ENCODE measurements around the gene ITGB5.

Gene ITGB5

DNA sequence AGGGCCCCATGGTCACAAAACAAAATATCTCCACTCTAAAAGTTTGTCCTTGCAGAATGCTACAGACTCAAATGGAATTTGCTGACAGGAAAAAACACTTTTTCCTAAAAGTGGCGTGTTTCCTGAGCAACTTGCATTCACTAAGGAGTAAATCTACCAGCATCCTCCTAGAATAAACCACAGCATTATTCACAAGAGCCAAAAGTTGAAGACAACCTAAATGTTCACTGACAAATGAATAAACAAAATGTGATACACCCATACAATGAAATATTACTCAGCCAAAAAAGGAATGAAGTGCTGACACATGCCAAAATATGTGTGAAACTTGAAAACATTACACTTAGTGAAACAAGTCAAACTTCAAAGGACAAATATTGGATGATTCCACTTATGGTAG, 28.9 kb downstream of the ITGB5 start:
- no peak for DNase-seq

DNA sequence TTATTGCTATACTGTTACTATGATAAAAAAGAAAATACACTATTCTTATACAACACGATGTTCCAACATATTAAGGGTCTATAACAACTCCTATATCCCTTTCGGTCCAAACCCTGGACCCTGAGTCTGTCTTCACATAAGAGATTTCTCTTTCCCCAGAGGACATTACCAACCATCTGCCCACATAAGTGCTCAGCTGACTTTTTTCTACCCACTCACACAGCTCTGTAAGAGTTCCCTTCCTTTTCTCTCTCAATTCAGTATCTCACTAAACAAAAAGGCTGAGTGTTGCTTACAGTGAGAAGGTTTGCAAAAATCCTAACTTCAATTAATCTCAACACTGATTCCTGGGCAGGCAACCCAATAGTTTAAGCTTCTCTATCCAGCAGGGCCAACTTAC, 30.5 kb downstream of the ITGB5 start:
- no peak for DNase-seq

DNA sequence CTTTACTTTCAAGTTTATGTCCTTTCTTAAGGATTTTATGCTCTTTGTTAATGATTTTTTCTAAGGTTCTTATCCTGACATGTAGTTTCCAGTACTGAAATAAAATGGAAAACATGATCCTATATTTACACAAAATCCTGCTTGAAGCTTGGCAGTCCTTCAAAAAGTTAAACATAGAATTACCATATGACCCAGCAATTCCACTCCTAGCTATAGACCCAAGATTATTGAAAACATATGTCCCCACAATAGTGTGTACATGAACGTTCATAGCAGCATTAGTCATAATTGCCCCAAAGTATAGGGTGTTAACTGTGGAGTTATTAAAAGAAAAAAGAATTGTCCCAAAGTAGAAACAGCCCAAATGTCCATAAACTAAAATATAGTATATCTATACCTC, 33.2 kb downstream of the ITGB5 start:
- no peak for DNase-seq

DNA sequence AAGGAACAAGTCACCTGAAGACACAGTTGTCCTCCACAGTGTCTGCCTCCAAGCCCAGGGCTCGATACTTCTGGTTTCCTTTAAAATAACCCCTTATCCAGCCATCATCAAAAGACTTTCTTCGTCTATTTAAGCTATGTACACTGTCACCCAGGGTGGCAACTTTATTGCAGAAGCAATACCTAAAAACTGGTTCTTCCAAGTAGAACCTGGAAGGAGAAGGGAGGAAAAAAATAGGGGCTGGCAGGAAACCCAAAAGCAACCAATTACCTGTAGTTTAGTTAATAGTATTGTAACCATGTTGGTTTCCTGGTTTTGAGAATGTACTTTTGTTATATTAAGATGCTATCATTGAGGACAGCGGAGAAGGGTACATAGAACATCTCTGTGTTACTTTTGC, 33.7 kb downstream of the ITGB5 start:
- no peak for DNase-seq

DNA sequence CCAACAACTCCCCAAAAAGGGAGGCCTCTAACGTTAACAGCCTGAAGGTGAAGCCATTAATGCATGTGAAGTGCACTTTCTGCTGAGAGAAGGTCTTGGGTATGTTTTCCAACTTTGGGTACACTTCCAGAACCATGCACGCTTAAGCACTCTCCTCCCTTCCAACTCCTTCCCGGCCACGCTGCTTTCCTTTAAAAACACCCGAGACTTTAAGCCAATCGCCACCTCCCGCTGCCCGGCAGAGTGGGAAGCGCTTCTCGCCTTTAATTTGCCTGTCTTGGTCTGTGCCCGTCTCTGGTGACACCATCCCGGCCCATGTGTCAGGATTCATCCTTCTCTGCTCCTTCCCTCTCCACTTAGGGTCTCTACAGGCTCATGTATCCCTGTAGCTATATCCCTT, 35.3 kb downstream of the ITGB5 start:
- no peak for DNase-seq

DNA sequence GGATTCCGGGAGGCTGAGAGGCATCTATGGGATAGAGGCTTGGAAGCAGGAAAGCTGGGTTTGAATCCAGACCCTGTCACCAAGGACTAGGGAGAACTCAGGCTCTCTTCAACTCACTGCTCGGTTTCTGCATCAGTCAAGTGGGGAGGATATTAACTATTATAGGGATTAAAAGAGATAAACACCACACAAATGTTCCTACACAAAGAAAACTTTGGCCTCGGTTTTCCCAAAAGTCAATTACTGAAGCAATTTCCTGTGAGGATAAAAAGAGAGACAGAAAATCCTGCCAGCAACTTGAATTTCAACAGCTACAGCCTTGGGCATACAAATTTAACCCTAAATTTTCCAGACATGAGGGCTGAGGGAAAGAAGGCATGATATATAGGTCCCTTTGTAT, 36.0 kb downstream of the ITGB5 start:
- DNase-seq = no peak

DNA sequence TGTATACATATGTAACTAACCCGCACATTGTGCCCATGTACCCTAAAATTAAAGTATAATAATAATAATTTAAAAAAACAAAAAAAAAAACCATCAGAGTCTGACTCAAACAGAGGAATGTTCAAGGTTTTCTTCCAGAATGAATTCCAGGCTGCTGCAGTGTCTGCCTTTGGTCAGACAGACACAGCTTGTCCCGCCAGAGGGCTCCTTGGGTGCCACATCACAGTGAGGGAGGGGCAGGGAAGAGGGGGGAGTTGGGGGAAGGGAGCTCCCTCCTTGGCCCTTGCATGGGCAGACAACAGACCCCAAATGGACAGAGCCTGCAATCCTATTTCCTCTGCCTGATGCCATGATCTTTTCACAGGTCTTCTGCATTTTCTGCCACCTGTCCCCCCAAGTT, 36.5 kb downstream of the ITGB5 start:
- DNase-seq = no peak

DNA sequence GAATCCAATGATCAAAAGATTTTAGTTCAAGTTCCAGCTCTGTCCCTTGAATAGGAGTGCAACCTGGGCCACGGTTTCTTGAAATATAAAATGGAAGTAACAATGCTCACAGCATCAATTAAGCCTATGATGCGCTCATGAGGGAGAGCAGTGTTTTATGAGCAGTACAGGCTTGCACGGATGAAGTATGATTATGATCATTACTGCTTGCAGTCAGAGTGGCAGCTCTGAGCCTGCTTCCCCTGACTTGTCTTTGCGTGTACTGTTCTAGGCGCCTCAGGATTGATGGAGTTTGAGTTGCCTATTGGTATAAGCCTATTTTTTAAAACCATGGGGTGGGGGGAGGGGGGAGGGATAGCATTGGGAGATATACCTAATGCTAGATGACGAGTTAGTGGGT, 37.0 kb downstream of the ITGB5 start:
- no peak for DNase-seq

DNA sequence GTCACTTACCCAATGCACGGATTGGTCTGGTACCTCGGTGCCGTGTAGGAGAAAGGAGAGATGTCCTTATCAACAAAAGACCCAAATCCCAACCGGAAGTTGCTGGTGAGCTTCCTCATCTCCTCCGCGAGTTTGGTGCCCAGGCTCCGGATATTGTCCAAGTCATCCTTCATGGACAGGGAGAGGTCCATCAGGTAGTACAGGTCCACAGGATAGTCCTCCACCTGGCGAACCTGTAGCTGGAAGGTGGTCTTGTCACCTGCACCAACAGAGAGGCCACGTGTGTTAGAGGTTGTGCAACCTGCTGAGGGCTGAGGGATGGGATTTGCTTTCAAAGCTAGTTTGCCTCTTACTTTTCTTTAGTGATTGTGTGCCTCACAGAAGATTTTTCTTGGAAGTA, 38.9 kb downstream of the ITGB5 start:
- no peak for DNase-seq

DNA sequence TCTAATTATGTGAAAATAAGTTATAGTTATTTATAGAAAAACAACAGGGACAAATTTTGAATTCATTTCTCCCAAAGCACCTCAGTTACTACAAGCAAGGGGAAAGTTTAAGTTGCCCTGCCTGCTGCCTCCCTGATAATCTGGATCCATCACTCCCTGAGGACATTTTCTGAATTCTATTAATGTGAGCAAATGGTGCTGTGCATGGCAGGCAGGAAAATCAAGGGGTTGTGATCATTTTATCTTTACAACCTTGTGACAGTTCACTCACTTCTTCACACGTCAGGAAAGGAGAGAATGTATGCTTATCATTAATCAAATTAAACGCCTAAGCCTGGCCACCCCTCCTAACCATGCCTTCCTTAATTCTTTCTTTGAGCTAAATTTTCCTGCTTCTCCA, 39.3 kb downstream of the ITGB5 start:
- no peak for DNase-seq

DNA sequence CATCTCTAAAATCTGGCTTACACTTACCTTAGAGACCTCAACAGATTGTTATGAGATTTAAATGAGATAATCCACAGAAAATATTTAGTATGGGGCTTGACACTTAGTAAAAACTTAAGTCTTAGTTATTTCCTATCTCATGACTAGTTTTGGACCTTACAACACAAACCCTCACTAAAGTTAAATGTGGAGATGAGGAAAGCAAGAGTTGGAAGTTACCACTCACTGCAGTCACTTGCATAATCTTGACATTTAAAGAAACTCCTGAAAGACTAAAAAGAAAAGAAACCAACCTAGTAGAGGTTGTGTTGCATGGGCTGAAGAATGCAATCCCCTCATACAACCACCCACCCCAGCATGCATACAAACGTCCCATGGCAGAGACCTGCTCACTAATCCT, 40.1 kb downstream of the ITGB5 start:
- DNase-seq = no peak

DNA sequence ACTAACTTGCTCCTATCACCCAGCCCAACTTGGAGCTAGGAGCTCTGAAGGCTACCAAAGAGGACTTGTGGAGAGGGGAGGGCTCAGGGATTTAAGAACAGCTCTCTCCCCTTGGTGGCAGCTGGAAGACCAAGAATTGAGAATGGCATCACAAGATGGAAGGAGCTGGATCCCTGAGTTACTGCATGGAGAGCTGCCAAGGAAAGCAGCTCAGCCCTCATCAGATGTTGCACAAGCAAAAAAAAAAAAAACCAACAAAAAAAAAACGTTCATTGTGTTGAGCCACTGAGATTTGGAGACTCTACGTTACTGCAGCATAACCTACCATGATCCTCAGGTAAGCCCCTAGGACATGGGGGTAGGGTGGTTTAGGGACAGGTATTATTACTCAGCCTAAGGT, 41.0 kb downstream of the ITGB5 start:
- no peak for DNase-seq

DNA sequence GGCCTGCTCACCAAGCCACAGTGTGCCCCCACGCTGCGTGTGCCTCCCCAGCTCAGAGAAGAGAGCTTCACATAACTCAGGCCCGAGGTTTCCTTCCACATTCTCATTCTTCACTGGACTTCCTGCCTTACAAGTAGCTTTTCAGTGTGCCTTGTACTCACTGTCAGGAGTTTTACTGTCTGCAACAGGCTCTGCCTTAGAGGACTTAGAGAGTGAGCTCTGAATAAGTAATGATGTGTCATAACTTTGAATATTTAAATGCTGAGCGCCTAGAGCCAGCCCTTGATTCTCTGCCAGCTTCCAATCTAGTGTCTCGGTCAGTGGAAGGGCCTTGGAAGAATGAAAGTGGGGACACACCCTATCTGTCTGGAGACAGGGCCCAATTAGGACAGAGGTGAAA, 41.8 kb downstream of the ITGB5 start:
- DNase-seq = no peak

DNA sequence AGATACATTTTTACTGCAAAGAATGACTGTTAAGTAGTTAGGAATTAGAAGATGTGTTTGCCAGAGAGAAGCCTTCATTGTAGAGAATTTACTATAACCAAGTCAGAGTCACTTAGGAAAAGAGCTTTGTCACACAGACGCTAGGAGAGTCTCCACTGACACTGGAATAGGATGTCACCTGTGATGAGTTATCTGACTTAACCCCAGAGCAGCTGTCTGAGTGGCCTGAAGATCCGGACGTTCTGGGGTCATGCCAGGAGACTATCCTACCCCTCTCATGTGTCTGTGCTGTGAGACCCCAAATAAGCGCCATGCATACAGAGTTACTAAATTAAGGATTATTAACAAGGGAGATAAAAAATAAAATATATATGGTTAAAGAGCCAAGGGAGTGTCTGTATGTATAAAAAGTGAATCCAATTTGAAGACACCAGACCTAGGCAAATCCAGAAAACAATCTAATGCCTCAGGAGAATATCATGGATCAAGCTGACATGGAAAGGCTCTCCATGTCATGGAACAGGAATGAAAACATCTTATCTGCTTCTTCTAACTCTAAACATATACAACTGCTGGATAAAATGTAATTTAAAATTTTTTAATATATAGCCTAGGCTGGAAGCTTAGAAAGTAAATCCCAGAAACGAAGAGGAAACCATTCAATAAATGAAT, 43.5 kb downstream of the ITGB5 start:
- no peak for DNase-seq

DNA sequence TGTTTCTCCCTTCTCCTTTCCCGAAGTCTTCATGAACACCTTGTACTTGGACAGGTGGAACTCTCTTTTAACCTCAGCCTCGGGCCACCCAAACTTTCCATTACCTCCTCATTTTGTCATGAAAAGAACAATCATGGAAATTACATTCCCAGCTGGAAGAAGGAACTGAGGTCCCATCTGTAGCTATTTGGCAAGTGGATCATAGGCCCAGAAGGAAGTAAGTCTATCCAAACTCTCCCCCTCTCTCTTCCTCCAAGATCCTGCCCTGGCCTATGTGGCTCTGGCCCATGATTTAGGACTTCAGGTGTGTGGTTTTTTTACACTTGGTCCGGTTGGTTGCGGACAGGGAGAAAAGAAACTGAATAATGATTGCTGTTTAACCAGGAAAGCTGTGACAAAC, 44.1 kb downstream of the ITGB5 start:
- DNase-seq = no peak

DNA sequence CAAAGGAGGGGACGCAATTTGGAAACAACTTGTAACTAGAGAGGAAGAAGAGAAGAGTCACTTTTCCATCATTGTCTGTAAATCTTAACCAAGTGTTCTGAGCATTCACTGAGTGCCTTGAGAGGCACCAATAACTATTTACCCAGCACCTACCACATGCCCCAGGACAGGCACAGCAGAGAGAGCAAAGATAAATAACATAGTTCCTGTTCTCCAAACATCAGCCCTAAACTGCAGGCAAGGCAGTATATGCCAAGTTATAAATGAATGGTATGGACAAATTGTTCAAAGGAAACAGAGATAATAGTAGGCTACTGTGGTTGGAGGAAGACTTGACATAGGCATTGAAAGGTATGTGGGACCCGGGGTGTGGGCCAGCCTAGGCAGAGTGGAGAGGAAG, 45.6 kb downstream of the ITGB5 start:
- no peak for DNase-seq

DNA sequence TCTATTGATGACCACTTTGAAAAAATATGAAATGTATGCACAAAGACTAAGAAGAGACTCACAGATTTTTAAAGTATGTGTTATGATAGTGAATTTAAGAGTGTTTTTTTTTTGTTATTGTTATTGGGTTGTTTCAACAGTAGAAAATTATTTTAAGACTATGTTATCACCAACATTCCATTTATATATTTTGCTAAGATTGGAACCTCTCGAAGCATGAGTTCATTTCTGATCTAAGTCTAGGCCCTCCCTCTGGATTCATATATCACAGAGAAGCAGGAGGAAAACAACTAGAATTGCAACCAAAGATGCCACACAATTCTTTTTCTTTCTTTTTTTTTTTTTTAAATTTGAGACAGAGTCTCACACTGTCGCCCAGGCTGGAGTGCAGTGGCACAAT, 46.8 kb downstream of the ITGB5 start:
- DNase-seq = no peak

DNA sequence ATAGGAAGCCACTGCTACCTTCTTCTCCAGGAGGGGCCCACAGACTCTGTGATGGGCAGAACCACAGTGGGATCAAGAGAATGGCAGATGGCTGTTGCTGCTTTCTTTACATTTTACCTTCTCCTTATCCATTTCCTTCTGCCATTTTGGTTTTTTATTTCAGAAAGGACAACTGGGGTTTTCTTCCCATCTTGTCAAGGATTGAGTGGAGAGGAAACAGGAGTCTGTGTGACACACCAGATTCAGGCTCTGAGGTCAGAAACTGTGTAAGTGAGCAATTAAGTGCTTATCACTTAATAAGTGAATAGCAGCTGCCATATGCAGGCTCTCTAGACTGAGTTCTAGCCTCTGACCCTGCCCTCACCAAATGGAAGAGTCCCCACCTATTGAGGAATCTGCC, 47.3 kb downstream of the ITGB5 start:
- no peak for DNase-seq

DNA sequence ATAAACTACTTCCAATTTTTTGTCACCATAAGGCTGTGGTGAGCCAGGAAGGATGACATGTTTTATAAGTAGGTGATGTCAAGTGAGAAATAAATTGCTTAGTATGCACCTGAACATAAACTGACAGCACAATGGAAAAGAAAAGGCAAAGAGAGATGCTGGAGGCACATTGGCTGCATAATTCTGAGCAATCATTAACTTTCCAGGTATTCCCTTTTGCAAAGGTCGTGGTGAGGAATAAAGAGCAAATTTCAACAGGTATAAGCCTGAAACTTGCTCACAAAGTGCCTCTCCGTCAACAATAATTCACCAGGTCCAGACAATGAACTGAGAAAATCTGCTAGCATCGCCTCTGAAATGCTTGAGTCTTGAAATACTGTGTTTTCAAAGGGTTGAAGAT, 48.2 kb downstream of the ITGB5 start:
- DNase-seq = no peak

DNA sequence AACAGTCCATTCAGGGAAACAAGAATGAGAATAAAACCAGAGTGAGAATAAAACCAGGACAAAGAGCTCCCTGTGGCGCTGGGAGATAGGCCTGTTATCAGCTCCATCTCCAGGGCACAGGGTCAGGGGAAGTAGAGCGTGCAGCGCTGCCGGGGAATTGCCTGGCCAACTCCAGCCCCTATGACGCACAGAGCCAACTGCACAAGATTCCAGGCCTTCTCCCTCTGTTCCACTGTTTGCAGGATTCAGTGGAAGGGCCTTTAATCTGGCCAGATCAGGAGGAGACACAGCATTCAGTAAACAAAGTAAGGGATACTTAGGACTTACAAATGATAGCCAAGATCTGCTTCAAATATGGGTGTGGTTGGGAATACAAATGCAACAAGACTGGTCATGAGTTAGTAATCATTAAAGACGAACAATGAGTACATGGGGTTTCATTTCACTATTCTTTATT, 49.4 kb downstream of the ITGB5 start:
- DNase-seq = no peak

DNA sequence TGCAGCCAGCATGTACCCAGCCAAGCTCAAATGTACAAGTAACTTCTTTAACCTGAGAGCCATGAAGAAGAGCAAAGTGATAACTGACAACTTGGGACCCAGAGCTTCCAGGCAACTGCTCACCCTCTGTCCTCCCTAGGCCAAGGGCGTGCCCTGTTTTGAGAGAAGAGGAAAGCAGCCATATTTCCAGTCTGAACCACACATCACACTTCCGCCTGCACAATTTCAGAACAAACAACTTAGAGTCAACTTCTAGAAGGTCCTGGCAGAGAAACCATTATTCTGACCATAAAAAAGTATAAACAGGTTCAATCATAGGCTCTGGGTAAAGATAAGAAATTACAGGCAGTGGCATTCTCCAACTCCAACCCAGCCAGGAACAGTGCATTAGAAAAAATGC, 50.1 kb downstream of the ITGB5 start:
- no peak for DNase-seq

DNA sequence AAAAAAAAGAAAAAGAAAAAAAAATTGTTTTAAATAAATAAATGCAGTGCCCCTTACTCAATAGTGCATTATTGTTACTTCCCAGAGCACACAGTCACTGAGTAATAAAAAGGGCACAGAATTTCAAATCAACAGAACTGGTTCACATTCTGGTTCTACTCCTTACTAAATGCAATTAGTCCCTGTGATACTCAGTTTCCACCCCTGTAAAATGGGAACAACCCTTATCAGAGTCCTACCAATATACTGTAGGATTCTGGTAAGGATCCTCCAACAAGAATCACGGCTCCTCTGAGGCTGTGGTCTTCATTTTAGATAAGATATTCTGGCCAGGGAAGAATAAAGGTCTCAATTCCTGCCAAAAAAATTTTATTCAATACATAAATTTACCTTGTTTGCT, 50.7 kb downstream of the ITGB5 start:
- no peak for DNase-seq

DNA sequence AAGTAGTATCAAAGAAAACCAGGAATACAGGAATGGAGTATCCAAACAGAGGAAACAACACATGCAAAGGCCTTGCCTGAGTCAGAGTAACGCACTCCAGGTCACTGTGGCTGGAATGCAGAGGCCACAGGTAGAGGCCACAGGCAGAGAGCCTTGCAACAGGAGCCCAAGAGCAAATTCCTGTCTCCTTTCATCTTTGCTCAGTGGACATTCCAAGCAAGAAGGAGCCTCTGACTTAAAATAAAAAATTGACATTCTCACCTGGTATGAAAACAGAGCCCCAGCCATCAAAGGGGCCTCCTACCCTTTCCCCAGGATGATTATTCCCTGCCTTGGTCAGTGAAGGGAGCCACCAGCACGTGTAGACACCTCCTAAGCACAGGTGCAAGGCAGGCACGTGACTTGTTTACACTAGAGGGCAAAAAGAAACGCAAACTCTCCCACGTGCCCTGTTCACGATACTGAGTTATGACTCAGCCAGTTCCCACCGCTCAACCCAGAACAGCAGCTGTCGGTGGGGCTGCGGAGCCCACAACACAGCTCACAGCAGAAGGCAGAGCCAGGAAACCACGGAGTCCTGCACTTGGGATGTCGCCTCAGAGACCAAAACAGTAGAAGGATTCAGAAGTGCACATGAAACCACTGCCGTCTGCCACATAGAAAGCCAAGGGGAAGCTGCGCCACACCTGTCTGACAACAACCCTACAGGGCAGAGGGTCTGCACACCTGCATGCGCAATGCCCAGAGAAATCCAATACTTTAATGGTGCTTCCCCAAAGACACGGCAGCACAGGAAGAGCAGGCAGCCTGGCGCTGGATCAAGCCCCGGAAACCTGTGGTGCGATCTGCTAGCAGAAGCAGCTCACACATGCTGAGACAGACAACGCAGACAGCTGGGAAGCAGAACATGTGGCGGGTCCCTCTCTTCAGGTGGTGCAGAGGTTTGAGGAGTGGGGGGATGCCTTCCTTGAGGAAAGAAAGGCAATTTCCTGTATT, 52.1 kb downstream of the ITGB5 start:
- DNase-seq = no peak

DNA sequence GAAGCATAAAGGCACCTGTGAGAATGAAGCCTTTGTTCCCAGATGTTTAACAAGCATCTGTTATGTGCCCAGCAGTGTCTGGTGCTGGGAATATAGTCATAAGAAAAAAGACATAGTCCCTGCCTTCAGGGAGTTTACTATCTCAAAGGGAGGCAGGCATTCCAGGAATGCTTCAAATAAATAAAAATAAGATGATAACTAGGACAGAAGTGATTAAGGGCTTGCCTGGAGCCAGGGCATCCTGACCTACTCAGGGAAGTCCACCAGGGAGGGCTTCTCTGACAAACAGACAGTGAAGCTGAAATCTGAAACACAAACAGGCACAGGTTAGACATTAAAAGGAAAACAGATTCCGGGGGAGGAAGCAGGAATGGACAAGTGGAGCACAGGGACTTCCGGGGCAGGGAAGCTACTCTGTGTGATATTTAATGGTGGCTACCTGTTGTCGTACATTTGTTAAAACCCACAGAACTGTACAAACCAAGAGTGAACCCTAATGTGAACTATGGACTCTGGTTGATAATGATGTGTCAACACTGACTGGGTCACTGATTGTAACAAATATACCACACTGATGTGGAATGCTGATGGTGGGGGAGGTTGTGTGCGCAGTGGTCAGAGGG, 53.3 kb downstream of the ITGB5 start:
- DNase-seq = no peak
